ENCODE results near the gene AREL1.

DNA sequence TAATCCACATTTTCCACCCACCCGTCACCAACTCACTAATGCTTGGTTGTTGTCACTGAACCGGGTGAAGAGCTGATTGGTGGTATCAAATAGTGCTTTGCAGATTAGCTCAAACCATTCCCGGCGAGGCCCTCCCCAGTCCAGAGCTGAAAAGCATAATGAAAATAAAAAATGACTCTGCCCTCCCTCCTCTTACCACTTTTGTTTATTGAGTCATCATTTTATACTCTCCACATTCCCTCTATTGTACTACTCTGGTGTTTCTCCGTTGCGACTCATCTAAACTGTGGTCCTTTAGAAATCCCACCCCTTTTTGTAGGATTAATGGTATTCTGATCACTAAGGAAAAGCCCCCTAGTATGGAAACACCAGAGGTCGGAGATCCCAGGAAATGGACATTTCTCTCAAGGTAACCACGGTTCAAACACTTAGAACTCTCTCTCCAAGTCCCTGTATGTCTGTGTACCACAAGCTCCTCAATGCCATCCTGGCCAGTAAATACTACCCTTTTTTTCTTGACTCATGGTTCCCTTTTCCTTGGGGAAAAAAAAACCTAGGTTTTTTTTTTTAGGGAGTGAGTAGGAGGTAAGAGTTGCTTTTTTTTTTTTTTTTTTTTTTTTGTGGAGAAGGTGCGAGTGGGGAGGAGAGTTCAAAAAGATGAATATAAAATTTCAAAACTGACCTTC is 42.0 kb downstream of the AREL1 start:
- TF ChIP-seq POLR2AphosphoS5 (IDR thresholded peaks at IDR 0.05; ENCODE audit: low read depth, low read length) = no peak
- no peak for TF ChIP-seq POLR2A (IDR thresholded peaks at IDR 0.05; ENCODE audit: low read depth, low read length)
- TF ChIP-seq TAF1 (IDR thresholded peaks at IDR 0.05; ENCODE audit: borderline replicate concordance, low read depth, low read length) = no peak
